GM23338 (cell line): ENCODE data around the gene FILIP1. TPM values are rescaled to one million over a fixed set of nuclear protein-coding genes. Genes with fewer than 3 reads are reported as not detected.

Experiments used
- ATAC-seq: fragments of 200-7000 bp; cut with Tn5 transposase; 3 replicates; pipeline ENCODE4 v1.9.1; 2020
- DNase-seq: peaks from one replicate; pipeline ENCODE4 v3.0.0-alpha.2; 2015; ENCODE audit warnings: low spot score
- H2AFZ ChIP-seq: fragments of 200-600 bp; sonication (generic); 2 replicates; pipeline ENCODE4 v1.8.0; 2016; ENCODE audit warnings: antibody characterized with exemption, mild to moderate bottlenecking, moderate library complexity
- H3F3A ChIP-seq: fragments of 200-600 bp; sonication (generic); replicated peaks from 2 replicates; pipeline ENCODE4 v1.8.0; 2017; ENCODE audit warnings: antibody characterized with exemption, mixed run types, low read depth
- H3K27ac ChIP-seq: fragments of 200-600 bp; sonication (generic); 2 replicates; pipeline ENCODE4 v1.6.1; 2016; ENCODE audit warnings: low read depth
- H3K27me3 ChIP-seq: fragments of 200-600 bp; sonication (generic); 2 replicates; pipeline ENCODE4 v1.8.0; 2016; ENCODE audit warnings: mild to moderate bottlenecking, mixed run types, moderate library complexity; ENCODE audit not compliant: insufficient read depth
- H3K36me3 ChIP-seq: fragments of 200-600 bp; sonication (generic); 2 replicates; pipeline ENCODE4 v1.8.0; 2016; ENCODE audit warnings: mild to moderate bottlenecking; ENCODE audit not compliant: insufficient read depth
- H3K4me1 ChIP-seq: fragments of 200-600 bp; sonication (generic); 2 replicates; pipeline ENCODE4 v1.8.0; 2016; ENCODE audit warnings: mild to moderate bottlenecking, moderate library complexity; ENCODE audit not compliant: insufficient read depth
- H3K4me2 ChIP-seq: fragments of 200-600 bp; sonication (generic); 2 replicates; pipeline ENCODE4 v1.7.1; 2017; ENCODE audit warnings: mixed run types
- H3K4me3 ChIP-seq: fragments of 200-600 bp; sonication (generic); 2 replicates; pipeline ENCODE4 v1.6.1; 2016; ENCODE audit warnings: mixed run types
- H3K79me2 ChIP-seq: fragments of 200-600 bp; sonication (generic); replicated peaks from 2 replicates; pipeline ENCODE4 v1.8.0; 2017; ENCODE audit warnings: mild to moderate bottlenecking; ENCODE audit not compliant: insufficient read depth
- H3K9me2 ChIP-seq: fragments of 200-600 bp; sonication (generic); 2 replicates; pipeline ENCODE4 v1.8.0; 2017; ENCODE audit not compliant: insufficient read depth
- H4K20me1 ChIP-seq: fragments of 200-600 bp; sonication (generic); replicated peaks from 2 replicates; pipeline ENCODE4 v1.8.0; 2017; ENCODE audit warnings: mild to moderate bottlenecking; ENCODE audit not compliant: insufficient read depth
- H3K27ac Mint-ChIP-seq: 2 replicates; pipeline ENCODE4 v1.8.0; 2020; ENCODE audit warnings: inconsistent platforms, mild to moderate bottlenecking, moderate library complexity, mixed read lengths
- H3K27me3 Mint-ChIP-seq: 3 replicates; pipeline ENCODE4 v1.8.0; 2022; ENCODE audit warnings: low read depth, mild to moderate bottlenecking, moderate library complexity, mixed read lengths, inconsistent platforms; ENCODE audit not compliant: insufficient read depth, poor library complexity
- H3K36me3 Mint-ChIP-seq: 3 replicates; pipeline ENCODE4 v1.8.0; 2021; ENCODE audit warnings: low read depth, mild to moderate bottlenecking, inconsistent platforms, moderate library complexity, mixed read lengths
- H3K4me1 Mint-ChIP-seq: 3 replicates; pipeline ENCODE4 v1.8.0; 2020; ENCODE audit warnings: mild to moderate bottlenecking, inconsistent platforms, mixed read lengths
- H3K4me3 Mint-ChIP-seq: 3 replicates; pipeline ENCODE4 v1.8.0; 2021; ENCODE audit warnings: moderate library complexity, mild to moderate bottlenecking, inconsistent platforms, mixed read lengths
- H3K9me3 Mint-ChIP-seq: 3 replicates; pipeline ENCODE4 v1.8.0; 2020; ENCODE audit warnings: moderate library complexity, mild to moderate bottlenecking, inconsistent platforms, mixed read lengths
- CREB1 ChIP-seq: fragments of 250-450 bp; sonication (Bioruptor Pico); IDR thresholded peaks from 2 replicates; pipeline ENCODE4 v1.5.0; 2020; ENCODE audit warnings: low read depth, mild to moderate bottlenecking, moderate library complexity
- CTCF ChIP-seq, 2 experiments: fragments of 200-600 bp in 1 of 2; sonication (generic) in 1 of 2; conservative IDR thresholded peaks; 2 replicates each; pipeline versions ENCODE4 v1.5.1 to v1.6.1; 2016 to 2017; ENCODE audit warnings: antibody characterized with exemption in 2 of 2, low read depth in 2 of 2, mild to moderate bottlenecking in 2 of 2, moderate library complexity in 1 of 2
- ETS1 ChIP-seq: IDR thresholded peaks from 2 replicates; pipeline ENCODE4 v1.6.1; 2016; ENCODE audit warnings: antibody characterized with exemption
- EZH2 ChIP-seq: fragments of 200-600 bp; sonication (generic); IDR thresholded peaks from one replicate; pipeline ENCODE4 v1.8.0; 2017; ENCODE audit warnings: antibody characterized with exemption, mild to moderate bottlenecking, low read depth; ENCODE audit not compliant: unreplicated experiment
- EZH2phosphoT487 ChIP-seq: fragments of 200-600 bp; sonication (generic); IDR thresholded peaks from one replicate; pipeline ENCODE4 v1.8.1; 2018; ENCODE audit warnings: antibody characterized with exemption; ENCODE audit not compliant: unreplicated experiment
- JUNB ChIP-seq: IDR thresholded peaks from one replicate; pipeline ENCODE4 v1.6.1; 2016; ENCODE audit warnings: antibody characterized with exemption; ENCODE audit not compliant: unreplicated experiment
- NANOG ChIP-seq: IDR thresholded peaks from 2 replicates; pipeline ENCODE4 v1.6.1; 2016; ENCODE audit warnings: antibody characterized with exemption, borderline replicate concordance
- POLR2AphosphoS5 ChIP-seq: IDR thresholded peaks from 2 replicates; pipeline ENCODE4 v1.6.1; 2016; ENCODE audit warnings: antibody characterized with exemption, low read depth
- REST ChIP-seq: IDR thresholded peaks from one replicate; pipeline ENCODE4 v1.6.1; 2018; ENCODE audit warnings: antibody characterized with exemption; ENCODE audit not compliant: unreplicated experiment
- STAT1 ChIP-seq: IDR thresholded peaks from one replicate; pipeline ENCODE4 v1.6.1; 2016; ENCODE audit warnings: antibody characterized with exemption; ENCODE audit not compliant: unreplicated experiment
- ZNF114 ChIP-seq: fragments of 250-450 bp; sonication (Bioruptor Pico); IDR thresholded peaks from 2 replicates; pipeline ENCODE4 v1.5.0; 2020; ENCODE audit warnings: mild to moderate bottlenecking, moderate library complexity
- ZNF331 ChIP-seq: fragments of 250-450 bp; sonication (Bioruptor Pico); IDR thresholded peaks from 2 replicates; pipeline ENCODE4 v1.5.0; 2020; ENCODE audit warnings: low read depth, mild to moderate bottlenecking, moderate library complexity
- ZNF462 ChIP-seq: fragments of 250-450 bp; sonication (Bioruptor Pico); IDR thresholded peaks from 2 replicates; pipeline ENCODE4 v1.5.0; 2020; ENCODE audit warnings: mild to moderate bottlenecking, moderate library complexity
- polyA plus RNA-seq: library from polyadenylated mRNA; unstranded; fragments of >200 nt; fragmentation: Nextera tagmentation; extraction: Ambion mirVana; gene quantifications from 2 replicates; pipeline ENCODE4 v1.2.1, GENCODE V29; 2016
- total RNA-seq: library from RNA; depleted of rRNA; stranded (reverse); fragments of >200 nt; shearing (Covaris generic); gene quantifications from 2 replicates; pipeline ENCODE4 v1.2.3, GENCODE V29; 2014

Gene FILIP1
- total and polyA plus RNA-seq, 2 experiments from 2014 or later = 3.7 to 6.4 TPM

- ATAC-seq = no peak
- no peak overlapping the region for H3K4me2 ChIP-seq
- peak overlapping the region; percentile 43; the same call in 1 of the 2 replicates for H2AFZ ChIP-seq
- H3K79me2 ChIP-seq = no peaks in the 10 kb centered on the region
- H3K4me3 ChIP-seq = no peak overlapping the region
- H3F3A ChIP-seq = no peaks in the 10 kb centered on the region
- H3K27me3 ChIP-seq = no peaks in the 10 kb centered on the region
- H3K36me3 ChIP-seq = 0 out of 2 replicates have a peak, but pooled peaks cover 3% of the 10 kb centered on the region
- no peaks in the 10 kb centered on the region for H4K20me1 ChIP-seq
- H3K27me3 Mint-ChIP-seq = no peaks in the 10 kb centered on the region
- H3K4me1 Mint-ChIP-seq = peaks cover 16% of the 10 kb centered on the region
- peaks cover 3% of the 10 kb centered on the region for H3K4me1 ChIP-seq
- H3K27ac ChIP-seq = no peak overlapping the region
- no peaks in the 10 kb centered on the region; the same call in 2 of the 3 replicates for H3K9me3 Mint-ChIP-seq
- no peak for DNase-seq
- no peak for TF ChIP-seq NANOG
- no peak for TF ChIP-seq JUNB
- TF ChIP-seq CTCF (conservative IDR thresholded peaks at IDR 0.05; ENCODE audit: low read depth in 2 of 2) = no peak
- TF ChIP-seq ETS1 = no peak
- no peak for TF ChIP-seq ZNF331 (CRISPR knock-in tag)
- no peak for TF ChIP-seq CREB1 (CRISPR knock-in tag)
- TF ChIP-seq POLR2AphosphoS5 = no peak
- no peak for TF ChIP-seq STAT1
- no peak for TF ChIP-seq EZH2
- TF ChIP-seq REST = no peak
- no peak for TF ChIP-seq EZH2phosphoT487
- no peak for TF ChIP-seq ZNF462 (CRISPR knock-in tag)
- no peak for TF ChIP-seq ZNF114 (CRISPR knock-in tag)
- no peaks in the 10 kb centered on the region for H3K36me3 Mint-ChIP-seq
- H3K27ac Mint-ChIP-seq = no peak overlapping the region
- no peak overlapping the region for H3K4me3 Mint-ChIP-seq
- H3K9me2 ChIP-seq = no peaks in the 10 kb centered on the region
Observed at GRCh38 chr6:75382634-75382900, 111.0 kb downstream of the FILIP1 start.
